ENCODE measurements around the gene PTK7.
"Not testable (repeated sequence)": the region's sequence is repeated elsewhere in the genome, so short reads cannot be mapped to it uniquely, and the experiment has no call there.

The PTK7 gene

GRCh38 chr6:43120101-43120763 lies 44.1 kb downstream of the PTK7 start:
- DNase-seq: no peak

GRCh38 chr6:43120944-43121913 lies 45.1 kb downstream of the PTK7 start:
- no peak for DNase-seq

DNA sequence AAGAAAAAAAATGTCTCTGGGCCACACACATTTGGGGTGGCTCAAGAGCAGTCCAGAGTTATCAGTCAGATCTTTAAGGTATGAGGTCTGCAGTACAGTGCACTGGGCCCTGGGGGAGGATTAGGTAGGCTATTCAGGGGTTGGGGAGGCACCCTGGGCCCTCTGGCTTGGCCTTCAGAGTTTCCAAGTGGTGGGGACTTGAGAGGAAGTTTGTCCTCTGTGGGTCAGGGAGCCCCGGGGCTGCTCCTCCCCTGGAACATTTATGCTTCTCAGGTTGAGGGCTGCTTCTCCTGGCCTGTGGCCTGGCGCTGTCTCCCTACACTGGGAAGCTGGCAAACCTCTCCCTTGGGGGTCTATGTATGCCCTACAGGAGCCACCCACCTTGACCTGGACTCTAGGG lies 46.0 kb downstream of the PTK7 start:
- no peak for DNase-seq

DNA sequence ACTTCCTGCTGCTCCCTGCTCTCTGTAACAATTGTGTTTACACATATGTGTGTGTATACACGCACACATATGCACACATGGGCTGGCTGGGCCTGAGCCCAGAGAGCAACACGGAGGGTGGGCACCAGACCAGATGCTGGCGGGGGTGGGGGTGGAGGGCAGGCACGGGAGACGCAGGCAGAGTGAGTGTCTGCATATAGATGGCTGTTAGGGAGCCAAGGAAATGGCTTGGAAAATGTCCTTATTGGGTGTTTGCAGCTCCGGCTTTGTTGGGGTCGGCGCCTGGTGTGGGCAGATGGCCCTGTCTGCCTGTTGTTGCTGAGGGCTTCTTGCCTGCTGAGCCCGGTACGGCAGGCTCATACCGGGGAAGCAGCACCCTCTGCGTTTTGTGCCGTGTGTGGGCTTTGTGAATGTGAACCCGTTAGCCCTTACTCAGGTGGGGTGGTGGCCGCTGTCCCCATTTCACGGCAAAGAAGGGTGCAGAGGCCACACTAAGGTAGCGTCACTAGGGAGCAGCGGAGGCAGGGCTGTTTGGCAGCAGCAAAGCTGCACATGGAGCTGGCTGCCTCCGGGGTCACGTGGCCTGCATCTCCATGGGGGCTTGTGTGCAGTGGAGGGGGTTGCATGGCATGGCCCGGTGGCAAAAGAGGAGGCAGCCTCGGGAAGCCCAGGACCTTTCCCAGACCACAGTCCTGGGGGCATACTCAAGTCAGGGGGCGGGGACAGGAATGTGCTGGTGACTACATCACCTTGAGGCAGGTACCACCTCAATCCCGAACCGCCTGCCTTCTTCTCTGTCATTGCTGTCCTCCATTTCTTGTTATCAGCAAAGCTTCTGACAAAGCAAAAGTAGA lies 47.6 kb downstream of the PTK7 start:
- DNase-seq: no peak

GRCh38 chr6:43124481-43124880 lies 48.4 kb downstream of the PTK7 start:
- DNase-seq: no peak

DNA sequence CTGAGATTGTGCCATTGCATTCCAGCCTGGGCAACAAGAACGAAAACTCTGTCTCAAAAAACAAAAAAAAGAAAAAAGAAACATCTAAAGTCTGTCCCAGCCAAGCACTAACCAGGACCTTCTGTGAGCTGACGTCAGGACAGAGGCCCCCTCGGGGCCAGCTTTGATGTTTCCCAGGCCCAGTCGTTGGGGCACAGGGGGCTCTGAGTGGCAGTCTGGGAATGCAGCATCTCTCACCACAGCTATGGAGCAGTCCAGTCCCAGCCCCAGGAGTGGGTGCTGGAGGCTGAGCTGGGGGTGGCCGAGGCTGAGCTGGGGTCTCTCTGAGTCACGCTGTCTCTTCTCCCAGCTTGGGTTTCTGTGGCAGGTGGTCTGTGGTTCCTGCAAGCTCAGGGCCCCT lies 49.0 kb downstream of the PTK7 start:
- DNase-seq: no peak

- DNase-seq: no peak
These were observed 49.4 kb downstream of the PTK7 start for GRCh38 chr6:43125555-43125954.

GRCh38 chr6:43127180-43127579 lies 51.1 kb downstream of the PTK7 start:
- no peak for DNase-seq

DNA sequence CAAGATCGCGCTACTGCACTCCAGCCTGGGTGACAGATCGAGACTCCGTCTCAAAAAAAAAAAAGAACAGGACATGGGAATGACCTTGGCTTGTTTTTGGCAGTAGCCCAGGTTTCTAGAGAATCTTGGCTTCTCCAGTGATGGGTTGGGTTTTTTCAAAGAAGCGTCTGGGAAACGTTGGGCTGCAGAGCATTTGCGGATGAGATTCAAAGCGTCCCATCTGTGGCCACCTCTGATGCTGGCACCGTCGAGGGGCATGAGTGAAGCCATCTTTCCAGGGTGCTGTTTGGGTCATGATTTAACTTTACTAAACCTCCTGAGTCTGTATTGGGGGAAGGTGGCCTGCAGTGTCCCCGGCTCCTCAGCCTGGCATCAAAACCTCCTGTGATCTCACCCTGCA lies 51.8 kb downstream of the PTK7 start:
- DNase-seq: no peak

DNA sequence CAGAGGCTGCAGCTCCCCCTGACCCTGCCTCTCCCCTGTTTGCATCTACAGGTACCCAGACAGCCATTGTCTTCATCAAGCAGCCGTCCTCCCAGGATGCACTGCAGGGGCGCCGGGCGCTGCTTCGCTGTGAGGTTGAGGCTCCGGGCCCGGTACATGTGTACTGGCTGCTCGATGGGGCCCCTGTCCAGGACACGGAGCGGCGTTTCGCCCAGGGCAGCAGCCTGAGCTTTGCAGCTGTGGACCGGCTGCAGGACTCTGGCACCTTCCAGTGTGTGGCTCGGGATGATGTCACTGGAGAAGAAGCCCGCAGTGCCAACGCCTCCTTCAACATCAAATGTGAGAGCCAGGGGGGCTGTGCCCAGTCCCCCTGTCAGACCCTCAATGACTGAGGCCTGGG lies 52.8 kb downstream of the PTK7 start:
- DNase-seq: no peak

DNA sequence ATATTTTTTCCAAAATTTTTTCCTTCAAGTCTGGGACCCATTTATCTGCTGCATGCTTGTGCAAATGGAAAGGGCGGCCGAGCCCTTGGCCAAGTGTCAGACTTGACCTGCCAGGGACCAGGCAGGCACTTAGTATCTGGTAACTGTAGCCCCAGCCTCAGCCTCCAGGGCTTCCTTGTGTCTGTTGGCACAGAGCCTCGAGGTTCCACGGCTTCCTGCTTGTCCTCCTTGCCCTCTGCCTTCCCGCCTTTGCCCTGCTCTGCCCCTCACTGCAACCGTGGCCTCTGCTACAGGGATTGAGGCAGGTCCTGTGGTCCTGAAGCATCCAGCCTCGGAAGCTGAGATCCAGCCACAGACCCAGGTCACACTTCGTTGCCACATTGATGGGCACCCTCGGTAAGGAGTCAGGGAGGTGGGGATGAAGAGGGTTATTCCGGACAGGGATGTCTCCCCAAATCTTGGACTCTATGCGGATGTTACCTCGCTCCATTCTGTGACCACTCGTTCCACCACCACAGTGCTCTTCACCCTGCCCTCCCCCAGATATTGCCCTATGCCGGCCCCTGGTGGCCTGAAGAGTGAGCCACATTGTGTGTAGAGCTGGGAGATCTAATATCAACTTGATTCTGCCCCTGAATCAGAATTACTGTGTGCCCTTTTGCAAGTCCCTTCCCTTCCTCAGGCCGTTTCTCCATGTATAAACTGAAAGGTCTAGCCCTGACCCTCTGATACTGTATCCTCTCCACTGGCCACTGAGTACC lies 53.5 kb downstream of the PTK7 start:
- peak in 1 of 5 experiments; percentile 19 for DNase-seq

- no peak for DNase-seq
These were observed 54.3 kb downstream of the PTK7 start for GRCh38 chr6:43130429-43130828.

DNA sequence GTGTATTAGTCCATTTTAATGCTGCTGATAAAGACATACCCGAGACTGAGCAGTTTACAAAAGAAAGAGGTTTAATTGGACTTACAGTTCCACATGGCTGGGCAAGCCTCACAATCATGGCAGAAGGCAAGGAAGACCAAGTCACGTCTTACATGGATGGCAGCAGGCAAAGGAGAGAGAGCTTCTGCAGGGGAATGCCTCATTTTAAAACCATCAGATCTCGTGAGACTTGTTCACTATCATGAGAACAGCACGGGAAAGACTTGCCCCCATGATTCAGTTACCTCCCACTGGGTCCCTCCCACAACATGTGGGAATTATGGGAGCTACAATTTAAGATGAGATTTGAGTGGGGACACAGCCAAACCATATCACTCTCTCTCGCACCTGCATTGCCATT lies 55.3 kb downstream of the PTK7 start:
- not testable (repeated sequence) for DNase-seq

DNA sequence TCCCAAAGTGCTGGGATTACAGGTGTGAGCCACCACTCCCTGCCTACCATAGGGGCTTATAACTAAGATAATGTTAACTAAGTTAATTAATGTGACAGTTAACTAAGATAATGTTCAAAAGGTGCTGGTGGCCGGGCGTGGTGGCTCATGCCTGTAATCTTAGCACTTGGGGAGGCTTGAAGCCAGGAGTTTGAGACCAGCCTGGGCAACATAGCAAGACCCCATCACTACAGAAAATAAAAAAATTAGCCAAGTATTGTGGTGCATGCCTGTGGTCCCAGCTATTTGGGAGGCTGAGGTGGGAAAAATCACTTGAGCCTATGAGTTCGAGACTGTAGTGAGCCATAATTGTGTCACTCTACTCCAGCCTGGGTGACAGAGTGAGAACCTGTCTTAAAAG lies 62.2 kb downstream of the PTK7 start:
- DNase-seq: no peak

- DNase-seq: not testable (repeated sequence)
These were observed 63.9 kb downstream of the PTK7 start for GRCh38 chr6:43139973-43140372.

- DNase-seq: no peak
These were observed 65.5 kb downstream of the PTK7 start for GRCh38 chr6:43141644-43142043.

DNA sequence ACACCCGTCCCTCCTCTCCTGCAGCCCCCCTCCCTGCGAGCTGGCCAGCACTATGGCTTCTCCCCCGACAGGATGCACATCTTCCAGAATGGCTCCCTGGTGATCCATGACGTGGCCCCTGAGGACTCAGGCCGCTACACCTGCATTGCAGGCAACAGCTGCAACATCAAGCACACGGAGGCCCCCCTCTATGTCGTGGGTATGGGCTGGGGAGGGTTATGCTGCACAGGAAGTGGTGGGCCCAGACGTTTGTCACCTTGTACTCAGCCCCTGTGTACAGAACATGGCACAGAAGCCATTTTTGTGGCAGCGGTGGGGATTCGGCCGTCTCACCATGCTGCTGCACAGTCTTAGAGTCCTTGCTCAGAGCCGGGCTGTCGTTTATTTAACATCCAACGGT lies 66.0 kb downstream of the PTK7 start:
- peak in 2 of 5 experiments; percentile 38 to 51 for DNase-seq

GRCh38 chr6:43143235-43144128 lies 67.4 kb downstream of the PTK7 start:
- peak; percentile 54 to 73 (median 64) for DNase-seq

- DNase-seq: no peak
These were observed 68.8 kb downstream of the PTK7 start for GRCh38 chr6:43144879-43145278.

DNA sequence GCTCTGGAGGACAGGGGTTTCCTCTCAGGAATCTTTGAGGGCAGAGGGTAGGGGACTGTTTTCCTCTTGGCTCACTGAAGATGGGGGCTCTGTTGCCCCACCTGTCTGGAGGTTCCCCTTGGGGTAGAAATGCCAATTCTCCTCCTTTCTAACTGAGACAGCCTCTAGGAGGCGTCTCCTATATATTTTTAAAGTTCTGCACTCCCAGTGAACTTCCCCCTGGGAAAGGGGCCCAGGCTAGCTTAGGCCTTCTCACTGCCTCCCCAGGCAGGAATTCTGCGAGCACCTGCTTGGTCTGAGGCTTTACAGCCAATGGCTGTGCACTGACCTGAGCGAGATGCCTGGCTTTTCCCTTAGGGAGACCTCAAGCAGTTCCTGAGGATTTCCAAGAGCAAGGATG lies 70.1 kb downstream of the PTK7 start:
- no peak for DNase-seq

All from T-helper 2 cell (primary cell).